ENCODE measurements around the gene MAPK10.
"Not testable (repeated sequence)": the region's sequence is repeated elsewhere in the genome, so short reads cannot be mapped to it uniquely, and the experiment has no call there.

MAPK10 gene

GRCh38 chr4:85967872-85968271 is 392.0 kb downstream of the MAPK10 start:
- no peak for DNase-seq (ENCODE audit: low read depth)

- DNase-seq (ENCODE audit: low read depth), result no peak
Observed at GRCh38 chr4:85966373-85966772, 393.5 kb downstream of the MAPK10 start.

- DNase-seq (ENCODE audit: low read depth), result no peak
Observed at GRCh38 chr4:85965529-85965928, 394.3 kb downstream of the MAPK10 start.

- DNase-seq (ENCODE audit: low read depth), result not testable (repeated sequence)
Observed at GRCh38 chr4:85965017-85965416, 394.8 kb downstream of the MAPK10 start.

- no peak for DNase-seq (ENCODE audit: low read depth)
Observed at GRCh38 chr4:85964298-85964697, 395.6 kb downstream of the MAPK10 start.

GRCh38 chr4:85963231-85963630 is 396.6 kb downstream of the MAPK10 start:
- DNase-seq (ENCODE audit: low read depth), result no peak

GRCh38 chr4:85961887-85962286 is 398.0 kb downstream of the MAPK10 start:
- no peak for DNase-seq (ENCODE audit: low read depth)

GRCh38 chr4:85956293-85956945 is 403.4 kb downstream of the MAPK10 start:
- no peak for DNase-seq (ENCODE audit: low read depth)

- DNase-seq (ENCODE audit: low read depth), result no peak
Observed at GRCh38 chr4:85955620-85956292, 404.1 kb downstream of the MAPK10 start.

GRCh38 chr4:85953651-85954018 is 406.2 kb downstream of the MAPK10 start:
- DNase-seq (ENCODE audit: low read depth), result no peak

- DNase-seq (ENCODE audit: low read depth), result no peak
Observed at GRCh38 chr4:85952972-85953650, 406.7 kb downstream of the MAPK10 start.

GRCh38 chr4:85952528-85952927 is 407.3 kb downstream of the MAPK10 start:
- DNase-seq (ENCODE audit: low read depth), result no peak

- no peak for DNase-seq (ENCODE audit: low read depth)
Observed at GRCh38 chr4:85951099-85951498, 408.8 kb downstream of the MAPK10 start.

- DNase-seq (ENCODE audit: low read depth), result no peak
Observed at GRCh38 chr4:85946821-85947220, 413.0 kb downstream of the MAPK10 start.

GRCh38 chr4:85942107-85942506 is 417.7 kb downstream of the MAPK10 start:
- no peak for DNase-seq (ENCODE audit: low read depth)

- DNase-seq (ENCODE audit: low read depth), result no peak
Observed at GRCh38 chr4:85940151-85940550, 419.7 kb downstream of the MAPK10 start.

Measured in stimulated activated CD8-positive, alpha-beta memory T cell treated with anti-CD3 and anti-CD28 coated beads, Interleukin-4, amount 100 ng/mL, for 24 hours (primary cell).